HEK293 (cell line): ENCODE measurements around the gene ELAC1.

Source experiments
- CTCF ChIA-PET: fragments of 350-600 bp; formaldehyde crosslinking; extraction: SDS; loops from one replicate; lab custom pipeline; 2021; ENCODE audit warnings: antibody characterized with exemption; lab: Yijun Ruan, JAX
- POLR2A ChIA-PET: fragments of 300-600 bp; formaldehyde crosslinking; extraction: SDS; loops from one replicate; lab custom pipeline; 2020; ENCODE audit warnings: antibody characterized with exemption, inconsistent platforms; lab: Yijun Ruan, JAX
- H3K27ac ChIP-seq: fragments of 200-500 bp; sonication (Bioruptor generic); 2 replicates; pipeline ENCODE4 v1.5.1; 2014; ENCODE audit warnings: low read depth, low read length, control low read depth, inconsistent platforms; ENCODE audit errors: extremely low read depth
- H3K36me3 ChIP-seq, 2 experiments: fragments of 200-500 bp in 1 of 2; sonication (Bioruptor generic) in 1 of 2; 1 replicate in 1 of 2; 2 replicates in 1 of 2; pipeline ENCODE4 v1.5.1; 2014 to 2017; ENCODE audit warnings: inconsistent platforms in 2 of 2, low read length in 2 of 2; ENCODE audit not compliant: control insufficient read depth in 2 of 2, insufficient read depth in 1 of 2
- H3K4me1 ChIP-seq: fragments of 200-500 bp; sonication (Bioruptor generic); 2 replicates; pipeline ENCODE4 v1.5.1; 2014; ENCODE audit warnings: mild to moderate bottlenecking, low read length, inconsistent platforms; ENCODE audit not compliant: control insufficient read depth, insufficient read depth
- H3K4me3 ChIP-seq: 2 replicates; pipeline ENCODE4 v1.5.1; 2011; ENCODE audit warnings: low read depth, mild to moderate bottlenecking, control low read depth, low read length, moderate library complexity
- H3K9me3 ChIP-seq: fragments of 200-500 bp; sonication (Bioruptor generic); 2 replicates; pipeline ENCODE4 v1.5.1; 2014; ENCODE audit warnings: low read depth, low read length, inconsistent platforms; ENCODE audit not compliant: control insufficient read depth, insufficient read depth
- GLIS1 ChIP-seq: fragments of 450-650 bp; formaldehyde crosslinking; IDR thresholded peaks from 2 replicates; pipeline ENCODE4 v1.5.1; 2016; ENCODE audit warnings: missing biosample characterization, missing genetic modification characterization
- MZF1 ChIP-seq: fragments of 450-650 bp; formaldehyde crosslinking; IDR thresholded peaks from 2 replicates; pipeline ENCODE4 v1.5.1; 2017; ENCODE audit warnings: missing biosample characterization, missing genetic modification characterization, borderline replicate concordance
- REPIN1 ChIP-seq: fragments of 450-650 bp; formaldehyde crosslinking; IDR thresholded peaks from 2 replicates; pipeline ENCODE4 v1.5.1; 2017; ENCODE audit warnings: missing biosample characterization, missing genetic modification characterization, low read depth
- ZNF184 ChIP-seq: fragments of 450-650 bp; IDR thresholded peaks from 2 replicates; pipeline ENCODE4 v1.5.1; 2018; ENCODE audit warnings: missing biosample characterization, mild to moderate bottlenecking, missing genetic modification characterization
- ZNF221 ChIP-seq: fragments of 450-650 bp; formaldehyde crosslinking; IDR thresholded peaks from 2 replicates; pipeline ENCODE4 v1.5.1; 2017; ENCODE audit warnings: missing biosample characterization, missing genetic modification characterization, borderline replicate concordance
- ZNF341 ChIP-seq: fragments of 450-650 bp; formaldehyde crosslinking; IDR thresholded peaks from 2 replicates; pipeline ENCODE4; 2016; ENCODE audit warnings: low read depth, missing biosample characterization, missing genetic modification characterization
- ZNF48 ChIP-seq: fragments of 450-650 bp; formaldehyde crosslinking; IDR thresholded peaks from 2 replicates; pipeline ENCODE4 v1.5.1; 2016; ENCODE audit warnings: missing biosample characterization, missing genetic modification characterization
- ZNF521 ChIP-seq: fragments of 450-650 bp; formaldehyde crosslinking; IDR thresholded peaks from 2 replicates; pipeline ENCODE4 v1.5.1; 2017; ENCODE audit warnings: missing biosample characterization, mild to moderate bottlenecking, missing genetic modification characterization
- ZNF623 ChIP-seq: fragments of 450-650 bp; formaldehyde crosslinking; IDR thresholded peaks from 2 replicates; pipeline ENCODE4 v1.5.1; 2016; ENCODE audit warnings: missing biosample characterization, missing genetic modification characterization
- ZNF629 ChIP-seq: fragments of 450-650 bp; formaldehyde crosslinking; IDR thresholded peaks from 2 replicates; pipeline ENCODE4 v1.5.1; 2017; ENCODE audit warnings: missing biosample characterization, missing genetic modification characterization
- TF ChIP-seq, protein P1 (sequence below): fragments of 450-650 bp; formaldehyde crosslinking; IDR thresholded peaks from 2 replicates; pipeline ENCODE4 v1.5.1; 2016; ENCODE audit warnings: missing biosample characterization, missing genetic modification characterization
- TF ChIP-seq, protein P2 (sequence below): fragments of 450-650 bp; formaldehyde crosslinking; optimal IDR thresholded peaks from 2 replicates; pipeline ENCODE3; 2016; ENCODE audit warnings: missing biosample characterization, mild to moderate bottlenecking, missing genetic modification characterization
- TF ChIP-seq, protein P3 (sequence below): fragments of 450-650 bp; formaldehyde crosslinking; IDR thresholded peaks from 2 replicates; pipeline ENCODE4 v1.5.1; 2016; ENCODE audit warnings: missing biosample characterization, missing genetic modification characterization
- TF ChIP-seq, protein P4 (sequence below): fragments of 450-650 bp; formaldehyde crosslinking; conservative IDR thresholded peaks from 2 replicates; pipeline ENCODE4 v1.5.1; 2016; ENCODE audit warnings: low read depth, missing biosample characterization, missing genetic modification characterization
- TF ChIP-seq, protein P5 (sequence below): fragments of 450-650 bp; formaldehyde crosslinking; IDR thresholded peaks from 2 replicates; pipeline ENCODE4 v1.5.1; 2016; ENCODE audit warnings: missing biosample characterization, missing genetic modification characterization

ELAC1 gene

DNA sequence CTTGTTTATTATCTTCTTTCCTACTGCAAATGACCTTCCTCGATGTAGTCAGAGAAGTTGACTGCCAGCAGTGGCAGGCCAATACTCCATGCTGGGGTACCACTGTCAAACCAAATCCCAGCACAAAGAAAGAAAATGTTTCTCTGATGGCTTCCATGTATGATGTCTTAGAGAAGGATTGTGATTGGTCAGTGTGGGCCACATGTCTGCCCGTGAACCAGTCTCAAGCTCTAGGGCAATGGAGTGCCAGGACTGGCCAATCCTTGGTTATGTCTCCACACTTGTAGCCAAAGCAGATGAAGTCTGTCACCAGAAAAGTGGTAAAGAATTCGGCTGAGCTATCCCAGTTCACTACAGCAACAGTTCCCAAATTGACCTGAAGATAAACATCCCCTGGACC, 44.6 kb downstream of the ELAC1 start:
- TF ChIP-seq, protein P1, sequence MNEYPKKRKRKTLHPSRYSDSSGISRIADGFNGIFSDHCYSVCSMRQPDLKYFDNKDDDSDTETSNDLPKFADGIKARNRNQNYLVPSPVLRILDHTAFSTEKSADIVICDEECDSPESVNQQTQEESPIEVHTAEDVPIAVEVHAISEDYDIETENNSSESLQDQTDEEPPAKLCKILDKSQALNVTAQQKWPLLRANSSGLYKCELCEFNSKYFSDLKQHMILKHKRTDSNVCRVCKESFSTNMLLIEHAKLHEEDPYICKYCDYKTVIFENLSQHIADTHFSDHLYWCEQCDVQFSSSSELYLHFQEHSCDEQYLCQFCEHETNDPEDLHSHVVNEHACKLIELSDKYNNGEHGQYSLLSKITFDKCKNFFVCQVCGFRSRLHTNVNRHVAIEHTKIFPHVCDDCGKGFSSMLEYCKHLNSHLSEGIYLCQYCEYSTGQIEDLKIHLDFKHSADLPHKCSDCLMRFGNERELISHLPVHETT = no peak
- TF ChIP-seq ZNF48 (tag by site-specific recombination) (no peak), ZNF623 (no peak), ZNF521 (tag by site-specific recombination) (no peak)
- no peaks in the 10 kb centered on the region for H3K9me3 ChIP-seq
- ChIA-PET CTCF (interaction anchor here (1.1 to 2.1 kb wide), 2 partner anchors 16 to 39 kb away, joined by 3 to 9 read pairs; no protein-coding TSS in a partner anchor), POLR2A (interaction anchor here (0.7 to 1.3 kb wide), 2 partner anchors 17 to 45 kb away, joined by 3 to 5 read pairs; partner anchors contain the start of genes ELAC1 and SMAD4)
- H3K4me1 ChIP-seq = peaks cover 30% of the 10 kb centered on the region
- no peak overlapping the region for H3K4me3 ChIP-seq
- H3K27ac ChIP-seq = no peak overlapping the region
- H3K36me3 ChIP-seq = no peaks in the 10 kb centered on the region

DNA sequence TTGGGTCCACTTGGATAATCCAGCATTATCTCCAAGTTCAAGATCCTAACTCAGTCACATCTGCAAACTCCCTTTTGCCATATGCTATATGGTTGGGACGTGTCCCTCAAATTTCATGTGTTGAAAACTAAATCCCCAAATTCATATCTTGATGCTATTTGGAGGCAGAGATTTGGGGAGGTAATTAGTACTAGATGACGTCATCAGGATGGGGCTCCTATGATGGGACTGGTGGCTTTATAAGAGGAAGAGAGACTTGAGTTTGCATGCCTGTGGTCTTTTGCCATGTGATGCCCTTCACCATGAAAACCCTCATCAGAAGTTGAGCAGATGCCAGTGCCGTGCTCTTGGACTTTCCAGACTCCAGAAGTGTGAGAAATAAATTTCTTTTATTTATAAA, 45.4 kb downstream of the ELAC1 start:
- Histone ChIP-seq H3K9me3 (no peaks in the 10 kb centered on the region), H3K27ac (no peak overlapping the region), H3K4me1 (peaks cover 30% of the 10 kb centered on the region), H3K36me3 (no peaks in the 10 kb centered on the region; a peak in 1 of 3 replicates), H3K4me3 (no peak overlapping the region)
- TF ChIP-seq ZNF629 (no peak), MZF1 (tag by site-specific recombination) (0 out of 2 replicates have a peak, but pooled peaks have one; percentile 29), ZNF341 (tag by site-specific recombination) (no peak)
- ChIA-PET POLR2A (no interaction called here), CTCF (no interaction called here)

DNA sequence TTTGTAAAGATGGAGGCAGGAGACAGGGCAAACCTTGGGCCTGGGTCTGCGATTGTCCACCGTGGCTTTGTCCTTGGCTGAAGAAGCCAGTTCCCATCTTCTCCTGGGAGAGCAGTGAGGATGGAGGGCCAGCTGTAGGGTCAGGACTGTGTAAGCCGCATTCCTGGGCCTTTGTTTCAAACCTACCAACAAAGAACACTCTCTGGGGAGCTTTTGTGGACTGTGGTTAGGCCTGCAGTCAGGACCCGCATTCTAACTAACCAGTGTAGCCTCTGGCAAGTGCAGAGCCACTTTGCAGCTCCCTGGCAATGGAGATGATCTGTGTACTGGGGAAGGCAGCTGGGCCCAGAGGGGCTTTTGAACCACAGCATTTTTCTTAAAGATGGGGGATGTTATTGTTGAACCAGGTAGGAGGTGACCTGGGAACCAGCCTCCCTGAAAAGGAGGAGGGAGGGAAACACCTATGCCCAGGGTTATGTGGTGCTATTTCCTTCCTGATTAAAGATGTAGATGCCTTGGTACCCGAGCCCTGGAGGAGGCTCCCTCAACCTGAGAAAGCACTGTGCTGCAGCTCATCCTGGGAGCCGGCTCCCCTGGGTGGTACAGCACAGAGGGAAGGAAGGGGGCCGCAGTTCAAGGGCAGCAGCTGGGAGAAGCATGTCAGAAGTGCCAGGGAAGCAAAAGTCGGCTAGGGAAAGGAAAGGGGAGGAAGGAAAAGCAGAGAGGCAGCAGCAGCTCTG, 49.5 kb downstream of the ELAC1 start:
- H3K36me3 ChIP-seq = no peaks in the 10 kb centered on the region; a peak in 1 of 3 replicates
- peaks cover 2% of the 10 kb centered on the region; the same call in 1 of the 2 replicates for H3K4me1 ChIP-seq
- no peak overlapping the region for H3K4me3 ChIP-seq
- ChIA-PET CTCF (no interaction called here), POLR2A (interaction anchor here (1.7 kb wide), 1 partner anchor 12 kb away, joined by 7 read pairs; the partner anchor contains the start of gene SMAD4)
- no peak overlapping the region for H3K27ac ChIP-seq
- no peaks in the 10 kb centered on the region for H3K9me3 ChIP-seq
- TF ChIP-seq, protein P2, sequence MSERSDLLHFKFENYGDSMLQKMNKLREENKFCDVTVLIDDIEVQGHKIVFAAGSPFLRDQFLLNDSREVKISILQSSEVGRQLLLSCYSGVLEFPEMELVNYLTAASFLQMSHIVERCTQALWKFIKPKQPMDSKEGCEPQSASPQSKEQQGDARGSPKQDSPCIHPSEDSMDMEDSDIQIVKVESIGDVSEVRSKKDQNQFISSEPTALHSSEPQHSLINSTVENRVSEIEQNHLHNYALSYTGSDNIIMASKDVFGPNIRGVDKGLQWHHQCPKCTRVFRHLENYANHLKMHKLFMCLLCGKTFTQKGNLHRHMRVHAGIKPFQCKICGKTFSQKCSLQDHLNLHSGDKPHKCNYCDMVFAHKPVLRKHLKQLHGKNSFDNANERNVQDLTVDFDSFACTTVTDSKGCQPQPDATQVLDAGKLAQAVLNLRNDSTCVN (tag by site-specific recombination) = no peak
- TF ChIP-seq, protein P3, sequence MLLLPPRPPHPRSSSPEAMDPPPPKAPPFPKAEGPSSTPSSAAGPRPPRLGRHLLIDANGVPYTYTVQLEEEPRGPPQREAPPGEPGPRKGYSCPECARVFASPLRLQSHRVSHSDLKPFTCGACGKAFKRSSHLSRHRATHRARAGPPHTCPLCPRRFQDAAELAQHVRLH = no peak
- TF ChIP-seq ZNF184 (tag by site-specific recombination) (no peak), GLIS1 (tag by site-specific recombination) (no peak), REPIN1 (no peak), ZNF221 (no peak)
- TF ChIP-seq, protein P4, sequence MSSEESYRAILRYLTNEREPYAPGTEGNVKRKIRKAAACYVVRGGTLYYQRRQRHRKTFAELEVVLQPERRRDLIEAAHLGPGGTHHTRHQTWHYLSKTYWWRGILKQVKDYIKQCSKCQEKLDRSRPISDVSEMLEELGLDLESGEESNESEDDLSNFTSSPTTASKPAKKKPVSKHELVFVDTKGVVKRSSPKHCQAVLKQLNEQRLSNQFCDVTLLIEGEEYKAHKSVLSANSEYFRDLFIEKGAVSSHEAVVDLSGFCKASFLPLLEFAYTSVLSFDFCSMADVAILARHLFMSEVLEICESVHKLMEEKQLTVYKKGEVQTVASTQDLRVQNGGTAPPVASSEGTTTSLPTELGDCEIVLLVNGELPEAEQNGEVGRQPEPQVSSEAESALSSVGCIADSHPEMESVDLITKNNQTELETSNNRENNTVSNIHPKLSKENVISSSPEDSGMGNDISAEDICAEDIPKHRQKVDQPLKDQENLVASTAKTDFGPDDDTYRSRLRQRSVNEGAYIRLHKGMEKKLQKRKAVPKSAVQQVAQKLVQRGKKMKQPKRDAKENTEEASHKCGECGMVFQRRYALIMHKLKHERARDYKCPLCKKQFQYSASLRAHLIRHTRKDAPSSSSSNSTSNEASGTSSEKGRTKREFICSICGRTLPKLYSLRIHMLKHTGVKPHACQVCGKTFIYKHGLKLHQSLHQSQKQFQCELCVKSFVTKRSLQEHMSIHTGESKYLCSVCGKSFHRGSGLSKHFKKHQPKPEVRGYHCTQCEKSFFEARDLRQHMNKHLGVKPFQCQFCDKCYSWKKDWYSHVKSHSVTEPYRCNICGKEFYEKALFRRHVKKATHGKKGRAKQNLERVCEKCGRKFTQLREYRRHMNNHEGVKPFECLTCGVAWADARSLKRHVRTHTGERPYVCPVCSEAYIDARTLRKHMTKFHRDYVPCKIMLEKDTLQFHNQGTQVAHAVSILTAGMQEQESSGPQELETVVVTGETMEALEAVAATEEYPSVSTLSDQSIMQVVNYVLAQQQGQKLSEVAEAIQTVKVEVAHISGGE (tag by site-specific recombination) = no peak
- TF ChIP-seq, protein P5, sequence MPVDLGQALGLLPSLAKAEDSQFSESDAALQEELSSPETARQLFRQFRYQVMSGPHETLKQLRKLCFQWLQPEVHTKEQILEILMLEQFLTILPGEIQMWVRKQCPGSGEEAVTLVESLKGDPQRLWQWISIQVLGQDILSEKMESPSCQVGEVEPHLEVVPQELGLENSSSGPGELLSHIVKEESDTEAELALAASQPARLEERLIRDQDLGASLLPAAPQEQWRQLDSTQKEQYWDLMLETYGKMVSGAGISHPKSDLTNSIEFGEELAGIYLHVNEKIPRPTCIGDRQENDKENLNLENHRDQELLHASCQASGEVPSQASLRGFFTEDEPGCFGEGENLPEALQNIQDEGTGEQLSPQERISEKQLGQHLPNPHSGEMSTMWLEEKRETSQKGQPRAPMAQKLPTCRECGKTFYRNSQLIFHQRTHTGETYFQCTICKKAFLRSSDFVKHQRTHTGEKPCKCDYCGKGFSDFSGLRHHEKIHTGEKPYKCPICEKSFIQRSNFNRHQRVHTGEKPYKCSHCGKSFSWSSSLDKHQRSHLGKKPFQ (tag by site-specific recombination) = no peak
